Measurements from ENCODE around the gene PPP1R3E. TPM values are rescaled to one million over a fixed set of nuclear protein-coding genes. Genes with fewer than 3 reads are reported as not detected.

Gene PPP1R3E
- total RNA-seq, 2 experiments from 2014 or later: 43.9 to 47.9 TPM

GRCh38 chr14:23258256-23258655, 44.4 kb downstream of the PPP1R3E start:
- intact Hi-C loops (cut with micrococcal nuclease): no loop called here
- no peak for TF ChIP-seq CTCF (IDR thresholded peaks at IDR 0.05)
- ChIA-PET CTCF (interaction anchor here (1.1 to 1.6 kb wide), 3 partner anchors 72 to 122 kb away, joined by 3 to 5 read pairs (median 3); no protein-coding TSS in a partner anchor), POLR2A (interaction anchor here (0.7 to 1.0 kb wide), 2 partner anchors 36 to 39 kb away, joined by 3 read pairs; no protein-coding TSS in a partner anchor)
- Mint-ChIP-seq H3K4me3 (no peak overlapping the region), H3K27ac (no peak overlapping the region), H3K4me1 (ENCODE audit: low read depth) (no peaks in the 10 kb centered on the region), H3K9me3 (no peaks in the 10 kb centered on the region), H3K27me3 (peaks cover 17% of the 10 kb centered on the region), H3K36me3 (ENCODE audit: low read depth) (no peaks in the 10 kb centered on the region)
- DNase-seq: no peak
- ATAC-seq: no peak

- intact Hi-C loops (cut with micrococcal nuclease): no loop called here
- DNase-seq: no peak
- POLR2A ChIA-PET: no interaction called here
- Mint-ChIP-seq H3K27ac (no peak overlapping the region), H3K36me3 (ENCODE audit: low read depth) (no peaks in the 10 kb centered on the region), H3K4me1 (ENCODE audit: low read depth) (no peaks in the 10 kb centered on the region), H3K9me3 (no peaks in the 10 kb centered on the region), H3K4me3 (no peak overlapping the region), H3K27me3 (peaks cover 17% of the 10 kb centered on the region)
- TF ChIP-seq CTCF (IDR thresholded peaks at IDR 0.05): no peak
- ATAC-seq: no peak
- CTCF ChIA-PET: no interaction called here
These were observed 50.0 kb downstream of the PPP1R3E start for GRCh38 chr14:23252420-23253333.

GRCh38 chr14:23252006-23252405, 50.7 kb downstream of the PPP1R3E start:
- ChIA-PET POLR2A (no interaction called here), CTCF (no interaction called here)
- Mint-ChIP-seq H3K27ac (no peak overlapping the region), H3K36me3 (ENCODE audit: low read depth) (no peaks in the 10 kb centered on the region), H3K4me1 (ENCODE audit: low read depth) (no peaks in the 10 kb centered on the region), H3K9me3 (no peaks in the 10 kb centered on the region), H3K27me3 (peaks cover 17% of the 10 kb centered on the region), H3K4me3 (no peak overlapping the region)
- no peak for ATAC-seq
- intact Hi-C loops (cut with micrococcal nuclease): no loop called here
- TF ChIP-seq CTCF (IDR thresholded peaks at IDR 0.05): no peak
- no peak for DNase-seq

- H3K27ac Mint-ChIP-seq: no peak overlapping the region
- peaks cover 17% of the 10 kb centered on the region for H3K27me3 Mint-ChIP-seq
- no peak overlapping the region for H3K4me3 Mint-ChIP-seq
- no peaks in the 10 kb centered on the region for H3K4me1 Mint-ChIP-seq (ENCODE audit: low read depth)
- no peak for TF ChIP-seq CTCF (IDR thresholded peaks at IDR 0.05)
- intact Hi-C loops (cut with micrococcal nuclease): no loop called here
- ChIA-PET POLR2A (no interaction called here), CTCF (interaction anchor here (0.8 to 1.0 kb wide), 2 partner anchors 129 kb away, joined by 3 read pairs; no protein-coding TSS in a partner anchor)
- no peak for ATAC-seq
- H3K9me3 Mint-ChIP-seq: no peaks in the 10 kb centered on the region
- H3K36me3 Mint-ChIP-seq (ENCODE audit: low read depth): no peaks in the 10 kb centered on the region
- no peak for DNase-seq
These were observed 52.8 kb downstream of the PPP1R3E start for GRCh38 chr14:23249824-23250223.

GRCh38 chr14:23248601-23249000, 54.1 kb downstream of the PPP1R3E start:
- peaks cover 16% of the 10 kb centered on the region for H3K27me3 Mint-ChIP-seq
- H3K4me1 Mint-ChIP-seq (ENCODE audit: low read depth): no peaks in the 10 kb centered on the region
- no peak overlapping the region for H3K4me3 Mint-ChIP-seq
- intact Hi-C loops (cut with micrococcal nuclease): no loop called here
- no peaks in the 10 kb centered on the region for H3K9me3 Mint-ChIP-seq
- ATAC-seq: no peak
- no peak for DNase-seq
- ChIA-PET CTCF (interaction anchor here (1.3 to 1.4 kb wide), 2 partner anchors 16 to 180 kb away, joined by 3 read pairs; no protein-coding TSS in a partner anchor), POLR2A (no interaction called here)
- TF ChIP-seq CTCF (IDR thresholded peaks at IDR 0.05): no peak
- no peaks in the 10 kb centered on the region for H3K36me3 Mint-ChIP-seq (ENCODE audit: low read depth)
- H3K27ac Mint-ChIP-seq: no peak overlapping the region

Data from activated CD8-positive, alpha-beta T cell treated with anti-CD3 and anti-CD28 coated beads for 36 hours (primary cell).